ENCODE data around the gene ARFGAP3.
"Not testable (repeated sequence)": the region's sequence is repeated elsewhere in the genome, so short reads cannot be mapped to it uniquely, and the experiment has no call there.

The ARFGAP3 gene

DNA sequence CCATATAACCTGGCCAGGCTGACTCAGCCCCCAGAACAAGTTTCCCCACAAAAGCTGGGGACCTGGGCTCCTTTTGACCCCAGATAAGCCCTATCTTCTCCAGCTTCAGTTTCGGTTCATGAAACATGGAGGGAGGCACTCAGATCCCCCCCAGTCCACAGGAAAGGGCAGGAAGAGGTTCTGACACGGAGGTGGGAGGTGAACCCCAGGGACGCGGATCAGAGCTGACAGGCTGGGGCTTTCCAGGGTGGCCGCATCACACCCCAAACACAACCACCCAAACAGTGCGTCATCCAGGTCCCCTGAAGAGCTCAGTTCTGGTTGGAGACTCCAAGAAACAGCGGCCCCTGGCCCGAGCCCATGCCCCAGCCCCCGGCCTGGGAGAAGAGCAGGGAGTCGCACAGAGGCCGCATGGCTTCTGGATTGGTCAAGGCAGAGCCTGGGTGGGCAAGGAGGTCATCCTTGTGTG, 92.1 kb downstream of the ARFGAP3 start:
- DNase-seq: no peak

GRCh38 chr22:42763965-42764480, 93.0 kb downstream of the ARFGAP3 start:
- DNase-seq: no peak

- DNase-seq: no peak
Measured at GRCh38 chr22:42760806-42761565, 96.1 kb downstream of the ARFGAP3 start.

- no peak for DNase-seq
Measured at GRCh38 chr22:42758931-42759629, 98.0 kb downstream of the ARFGAP3 start.

DNA sequence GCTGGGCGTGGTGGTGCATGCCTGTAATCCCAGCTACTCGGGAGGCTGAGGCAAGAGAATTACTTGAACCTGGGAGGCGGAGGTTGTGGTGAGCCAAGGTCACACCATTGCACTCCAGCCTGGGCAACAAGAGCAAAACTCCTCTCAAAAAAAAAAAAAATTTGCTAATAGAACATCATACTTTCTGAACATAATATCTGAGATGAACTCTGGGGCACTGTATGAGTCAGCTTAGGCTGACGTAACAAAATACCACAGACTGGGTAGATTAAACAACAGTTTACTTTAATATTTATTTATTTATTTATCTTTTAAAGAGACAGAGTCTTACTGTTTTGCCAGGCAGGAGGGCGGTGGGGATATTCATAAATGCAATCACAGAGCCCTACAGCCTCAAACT, 101.5 kb downstream of the ARFGAP3 start:
- not testable (repeated sequence) for DNase-seq

- not testable (repeated sequence) for DNase-seq
Measured at GRCh38 chr22:42755121-42755520, 102.0 kb downstream of the ARFGAP3 start.

GRCh38 chr22:42754658-42755057, 102.4 kb downstream of the ARFGAP3 start:
- DNase-seq: no peak

DNA sequence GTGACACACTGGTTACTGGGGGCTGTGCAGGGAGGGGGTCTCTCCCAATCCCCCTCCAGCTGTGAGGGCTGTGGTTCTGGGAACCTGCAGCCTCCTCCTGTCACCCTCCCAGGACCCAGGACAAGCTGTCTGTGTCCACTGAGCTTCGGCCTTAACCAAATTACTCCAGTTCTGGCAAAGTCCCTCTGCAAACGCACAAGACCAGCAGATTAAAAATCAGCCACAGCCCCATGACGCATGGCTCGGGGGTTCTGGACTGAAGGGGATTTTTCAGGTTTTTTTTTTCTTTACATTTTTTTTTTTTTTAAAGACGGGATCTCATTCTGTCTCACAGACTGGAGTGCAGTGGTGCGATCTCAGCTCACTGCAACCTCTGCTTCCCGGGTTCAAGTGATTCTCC, 104.2 kb downstream of the ARFGAP3 start:
- DNase-seq: no peak

DNA sequence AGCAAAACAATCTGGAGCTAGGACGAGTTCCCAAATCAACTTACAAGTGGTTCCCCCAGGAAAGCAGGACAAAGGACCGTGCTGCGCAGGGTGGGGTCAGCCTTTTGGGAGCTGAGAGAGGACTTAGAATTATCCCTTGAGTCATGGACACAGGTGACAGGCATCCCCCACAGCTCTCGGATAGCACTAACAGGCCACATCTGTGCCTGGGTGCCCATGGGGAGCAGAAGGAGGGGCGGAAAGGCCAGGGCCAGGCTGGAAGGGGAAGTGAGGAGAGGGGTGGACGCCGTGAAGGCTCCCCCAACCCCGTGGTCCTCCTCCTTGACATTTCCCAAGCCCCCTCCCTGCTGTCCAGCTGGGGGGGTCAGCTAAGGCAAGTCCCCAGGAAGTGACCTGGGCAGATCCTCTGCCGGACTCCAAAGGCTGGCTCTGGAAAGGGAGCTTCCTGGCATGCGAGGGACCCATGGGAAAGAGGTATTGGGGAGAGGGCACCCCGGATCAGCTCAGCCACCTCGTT, 104.8 kb downstream of the ARFGAP3 start:
- no peak for DNase-seq

GRCh38 chr22:42750421-42750820, 106.7 kb downstream of the ARFGAP3 start:
- DNase-seq: not testable (repeated sequence)

DNA sequence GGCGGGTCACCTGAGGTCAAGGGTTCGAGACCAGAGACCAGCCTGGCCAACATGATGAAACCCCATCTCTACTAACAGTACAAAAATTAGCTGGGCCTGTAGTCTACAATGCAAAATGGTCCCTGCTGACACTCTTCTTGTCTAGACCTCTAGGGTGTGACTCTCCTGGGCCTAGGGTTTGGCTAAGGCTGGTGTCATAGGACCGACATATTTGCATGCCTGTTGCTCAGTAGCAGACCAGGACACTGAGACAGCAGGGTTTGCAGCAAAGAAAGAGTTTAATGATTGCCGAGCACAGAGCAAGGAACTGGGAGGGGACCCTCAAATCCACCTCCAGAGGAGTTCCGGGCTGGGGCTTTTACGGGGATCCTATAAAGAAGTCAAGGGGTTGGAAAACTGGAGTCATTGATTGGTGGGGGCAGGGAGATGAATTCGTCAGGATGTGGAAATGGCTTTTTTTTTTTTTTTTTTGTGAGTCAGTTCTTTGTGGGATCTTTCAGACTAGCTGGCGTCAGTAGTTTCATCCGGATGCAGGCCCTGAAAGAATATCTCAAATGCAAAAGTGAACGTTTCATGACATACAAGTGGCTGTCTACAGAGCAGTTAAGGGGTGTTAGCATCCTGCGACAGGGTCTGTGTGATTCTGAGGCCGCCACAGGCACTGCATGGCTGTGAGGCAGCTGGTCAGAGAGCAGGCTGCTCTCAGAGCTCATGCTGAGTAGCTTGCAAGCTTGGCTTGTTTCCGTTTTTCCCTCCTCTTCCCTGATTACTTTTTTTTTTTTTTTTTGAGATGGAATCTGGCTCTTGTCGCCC, 109.2 kb downstream of the ARFGAP3 start:
- no peak for DNase-seq
